ENCODE measurements around the gene UBE2E2. TPM values are rescaled to one million over a fixed set of nuclear protein-coding genes. Genes with fewer than 3 reads are reported as not detected.

UBE2E2 gene
- total and polyA plus RNA-seq, 4 donors, result 21.5 to 87.5 (median 29.0) TPM

- WGBS, 2 donors, result 96 to 98% methylated on average over 4 of the region's 4 CpGs
- TF ChIP-seq, protein P1, sequence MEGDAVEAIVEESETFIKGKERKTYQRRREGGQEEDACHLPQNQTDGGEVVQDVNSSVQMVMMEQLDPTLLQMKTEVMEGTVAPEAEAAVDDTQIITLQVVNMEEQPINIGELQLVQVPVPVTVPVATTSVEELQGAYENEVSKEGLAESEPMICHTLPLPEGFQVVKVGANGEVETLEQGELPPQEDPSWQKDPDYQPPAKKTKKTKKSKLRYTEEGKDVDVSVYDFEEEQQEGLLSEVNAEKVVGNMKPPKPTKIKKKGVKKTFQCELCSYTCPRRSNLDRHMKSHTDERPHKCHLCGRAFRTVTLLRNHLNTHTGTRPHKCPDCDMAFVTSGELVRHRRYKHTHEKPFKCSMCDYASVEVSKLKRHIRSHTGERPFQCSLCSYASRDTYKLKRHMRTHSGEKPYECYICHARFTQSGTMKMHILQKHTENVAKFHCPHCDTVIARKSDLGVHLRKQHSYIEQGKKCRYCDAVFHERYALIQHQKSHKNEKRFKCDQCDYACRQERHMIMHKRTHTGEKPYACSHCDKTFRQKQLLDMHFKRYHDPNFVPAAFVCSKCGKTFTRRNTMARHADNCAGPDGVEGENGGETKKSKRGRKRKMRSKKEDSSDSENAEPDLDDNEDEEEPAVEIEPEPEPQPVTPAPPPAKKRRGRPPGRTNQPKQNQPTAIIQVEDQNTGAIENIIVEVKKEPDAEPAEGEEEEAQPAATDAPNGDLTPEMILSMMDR (IDR thresholded peaks at IDR 0.05; ENCODE audit: control extremely low read depth, extremely low read depth), result no peak
- Histone ChIP-seq H3K4me3 (no peak overlapping the region), H3K4me1 (ENCODE audit: control insufficient read depth in 5 of 5, insufficient read depth in 5 of 5, low read length in 5 of 5) (no peaks in the 10 kb centered on the region), H3K9me3 (ENCODE audit: control insufficient read depth in 4 of 4, insufficient read depth in 3 of 4, low read length in 3 of 4) (no peaks in the 10 kb centered on the region), H3K36me3 (ENCODE audit: control insufficient read depth in 4 of 4, insufficient read depth in 4 of 4, low read length in 4 of 4) (no peaks in the 10 kb centered on the region), H3K27me3 (ENCODE audit: control insufficient read depth in 3 of 3, insufficient read depth in 3 of 3, low read length in 2 of 3) (no peaks in the 10 kb centered on the region), H3K27ac (ENCODE audit: low read depth in 1 of 2, low read length in 1 of 2) (no peak overlapping the region), H3K9ac (ENCODE audit: insufficient read depth in 1 of 2, low read length in 2 of 2) (no peak overlapping the region)
- no peak for ATAC-seq (ENCODE audit: insufficient read depth, low FRiP score)
- no peak for DNase-seq
These were observed 345.0 kb downstream of the UBE2E2 start for GRCh38 chr3:23547905-23548650.

GRCh38 chr3:23548706-23549105 is 345.6 kb downstream of the UBE2E2 start:
- no peak for ATAC-seq (ENCODE audit: insufficient read depth, low FRiP score)
- no peak overlapping the region for H3K27ac ChIP-seq (ENCODE audit: low read depth in 1 of 2, low read length in 1 of 2)
- TF ChIP-seq, protein P1 (IDR thresholded peaks at IDR 0.05; ENCODE audit: control extremely low read depth, extremely low read depth), result no peak
- no peaks in the 10 kb centered on the region for H3K4me1 ChIP-seq (ENCODE audit: control insufficient read depth in 5 of 5, insufficient read depth in 5 of 5, low read length in 5 of 5)
- no peak overlapping the region for H3K9ac ChIP-seq (ENCODE audit: insufficient read depth in 1 of 2, low read length in 2 of 2)
- H3K36me3 ChIP-seq (ENCODE audit: control insufficient read depth in 4 of 4, insufficient read depth in 4 of 4, low read length in 4 of 4), result no peaks in the 10 kb centered on the region
- H3K4me3 ChIP-seq, result no peak overlapping the region
- DNase-seq, result no peak
- H3K27me3 ChIP-seq (ENCODE audit: control insufficient read depth in 3 of 3, insufficient read depth in 3 of 3, low read length in 2 of 3), result no peaks in the 10 kb centered on the region
- H3K9me3 ChIP-seq (ENCODE audit: control insufficient read depth in 4 of 4, insufficient read depth in 3 of 4, low read length in 3 of 4), result no peaks in the 10 kb centered on the region

DNA sequence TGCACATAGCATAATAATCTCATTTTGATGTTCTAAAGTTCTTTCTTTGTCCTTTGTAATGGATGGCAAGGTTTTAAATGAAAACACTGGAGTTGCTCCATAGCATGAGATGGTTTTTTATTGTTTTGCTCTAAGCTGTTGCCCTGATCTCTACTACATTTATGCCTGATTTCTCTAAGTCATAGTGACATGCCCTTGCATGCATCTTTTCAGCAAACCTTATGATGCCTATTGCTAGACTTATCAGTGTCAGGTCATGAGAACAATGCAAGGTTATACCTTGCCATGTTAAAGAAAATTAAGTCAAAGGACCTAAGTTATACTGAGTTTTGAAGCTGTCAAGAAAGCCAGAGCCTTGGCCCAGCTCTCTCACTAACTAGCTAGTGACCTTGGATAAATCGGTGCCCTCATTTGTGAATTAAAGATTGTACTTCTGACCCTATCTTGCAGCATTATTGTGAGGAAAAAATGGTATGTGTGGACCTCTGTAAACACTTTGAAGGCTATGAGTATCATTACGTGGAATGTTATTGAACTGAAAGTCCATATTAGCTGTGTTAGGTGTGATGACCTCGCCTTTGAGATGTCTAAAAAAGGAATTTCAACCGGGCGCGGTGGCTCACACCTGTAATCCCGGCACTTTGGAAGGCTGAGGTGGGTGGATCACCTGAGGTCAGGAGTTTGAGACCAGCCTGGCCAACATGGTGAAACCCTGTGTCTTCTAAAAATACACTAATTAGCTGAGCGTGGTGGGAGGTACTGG is 346.2 kb downstream of the UBE2E2 start:
- no peaks in the 10 kb centered on the region for H3K36me3 ChIP-seq (ENCODE audit: control insufficient read depth in 4 of 4, insufficient read depth in 4 of 4, low read length in 4 of 4)
- H3K9me3 ChIP-seq (ENCODE audit: control insufficient read depth in 4 of 4, insufficient read depth in 3 of 4, low read length in 3 of 4), result no peaks in the 10 kb centered on the region
- no peaks in the 10 kb centered on the region for H3K27me3 ChIP-seq (ENCODE audit: control insufficient read depth in 3 of 3, insufficient read depth in 3 of 3, low read length in 2 of 3)
- no peaks in the 10 kb centered on the region for H3K4me1 ChIP-seq (ENCODE audit: control insufficient read depth in 5 of 5, insufficient read depth in 5 of 5, low read length in 5 of 5)
- H3K4me3 ChIP-seq, result no peak overlapping the region
- DNase-seq (no peak), ATAC-seq (ENCODE audit: insufficient read depth, low FRiP score) (no peak)
- TF ChIP-seq, protein P1 (IDR thresholded peaks at IDR 0.05; ENCODE audit: control extremely low read depth, extremely low read depth), result no peak
- WGBS, 2 donors, result 92 to 96% methylated on average over 8 of the region's 8 CpGs
- no peak overlapping the region for H3K27ac ChIP-seq (ENCODE audit: low read depth in 1 of 2, low read length in 1 of 2)
- no peak overlapping the region for H3K9ac ChIP-seq (ENCODE audit: insufficient read depth in 1 of 2, low read length in 2 of 2)

Measured in lung (tissue), 12 donors.